Breast epithelium (tissue), 3 donors: Measurements from ENCODE around the gene FNTB.

Experiments used
- POLR2A ChIP-seq: fragments of 450-650 bp; IDR thresholded peaks from one replicate; pipeline ENCODE4 v1.6.1; 2016; ENCODE audit warnings: antibody characterized with exemption, mild to moderate bottlenecking, moderate library complexity
- POLR2AphosphoS5 ChIP-seq, 3 donors: sonication (generic); formaldehyde crosslinking; IDR thresholded peaks; one replicate each; pipeline ENCODE4 v1.6.1; 2017; ENCODE audit warnings: antibody characterized with exemption in 3 of 3
- TF ChIP-seq, protein P1 (sequence below), 3 donors: fragments of 450-650 bp; IDR thresholded peaks; one replicate each; pipeline ENCODE4 v1.5.1; 2016 to 2017; ENCODE audit warnings: antibody characterized with exemption in 3 of 3, mild to moderate bottlenecking in 3 of 3, moderate library complexity in 3 of 3

- TF ChIP-seq POLR2A (no peak), POLR2AphosphoS5 (IDR thresholded peaks at IDR 0.05) (peak in 2 of 3 donors; percentile 18 to 42)
- TF ChIP-seq, protein P1, sequence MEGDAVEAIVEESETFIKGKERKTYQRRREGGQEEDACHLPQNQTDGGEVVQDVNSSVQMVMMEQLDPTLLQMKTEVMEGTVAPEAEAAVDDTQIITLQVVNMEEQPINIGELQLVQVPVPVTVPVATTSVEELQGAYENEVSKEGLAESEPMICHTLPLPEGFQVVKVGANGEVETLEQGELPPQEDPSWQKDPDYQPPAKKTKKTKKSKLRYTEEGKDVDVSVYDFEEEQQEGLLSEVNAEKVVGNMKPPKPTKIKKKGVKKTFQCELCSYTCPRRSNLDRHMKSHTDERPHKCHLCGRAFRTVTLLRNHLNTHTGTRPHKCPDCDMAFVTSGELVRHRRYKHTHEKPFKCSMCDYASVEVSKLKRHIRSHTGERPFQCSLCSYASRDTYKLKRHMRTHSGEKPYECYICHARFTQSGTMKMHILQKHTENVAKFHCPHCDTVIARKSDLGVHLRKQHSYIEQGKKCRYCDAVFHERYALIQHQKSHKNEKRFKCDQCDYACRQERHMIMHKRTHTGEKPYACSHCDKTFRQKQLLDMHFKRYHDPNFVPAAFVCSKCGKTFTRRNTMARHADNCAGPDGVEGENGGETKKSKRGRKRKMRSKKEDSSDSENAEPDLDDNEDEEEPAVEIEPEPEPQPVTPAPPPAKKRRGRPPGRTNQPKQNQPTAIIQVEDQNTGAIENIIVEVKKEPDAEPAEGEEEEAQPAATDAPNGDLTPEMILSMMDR (IDR thresholded peaks at IDR 0.05) = no peak
Observed at GRCh38 chr14:65095633-65096205, 109.0 kb downstream of the FNTB start.
